RCC 7860 (cell line): Measurements from ENCODE around the gene ABLIM2.

Experiments
- DNase-seq: peaks from one replicate; pipeline ENCODE4 v3.0.0-alpha.2; 2015; ENCODE audit warnings: low spot score
- FAIRE-seq: peaks from 2 replicates; lab custom pipeline; 2012; peaks lifted over from hg19 to GRCh38; lab: Jason Lieb, UNC

The ABLIM2 gene

DNA sequence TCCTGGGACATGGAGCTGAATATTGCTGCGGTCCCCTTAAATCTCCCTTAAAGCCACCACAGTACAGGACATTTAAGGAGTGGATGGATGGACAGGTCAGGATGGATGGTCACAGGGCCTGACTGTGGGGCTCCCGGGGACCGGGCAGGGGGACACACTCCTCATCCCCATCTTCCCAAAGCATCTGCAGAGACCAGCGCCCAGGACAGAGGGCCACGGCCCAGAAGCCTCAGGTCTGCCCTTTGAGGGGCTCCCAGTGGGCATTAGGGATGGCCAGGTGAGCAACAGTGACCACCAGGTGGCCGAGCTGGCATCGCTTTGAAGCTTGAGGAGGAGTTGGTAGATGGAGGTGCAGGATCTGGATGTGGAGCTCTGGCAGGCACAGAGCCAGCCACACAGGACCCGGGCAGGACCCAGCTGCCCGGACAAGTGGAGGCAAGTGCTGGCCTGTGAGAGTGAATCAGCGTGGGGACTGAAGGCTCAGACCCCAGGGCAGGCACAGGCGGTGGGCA is 51.4 kb downstream of the ABLIM2 start:
- DNase-seq (no peak), FAIRE-seq (no peak)

DNA sequence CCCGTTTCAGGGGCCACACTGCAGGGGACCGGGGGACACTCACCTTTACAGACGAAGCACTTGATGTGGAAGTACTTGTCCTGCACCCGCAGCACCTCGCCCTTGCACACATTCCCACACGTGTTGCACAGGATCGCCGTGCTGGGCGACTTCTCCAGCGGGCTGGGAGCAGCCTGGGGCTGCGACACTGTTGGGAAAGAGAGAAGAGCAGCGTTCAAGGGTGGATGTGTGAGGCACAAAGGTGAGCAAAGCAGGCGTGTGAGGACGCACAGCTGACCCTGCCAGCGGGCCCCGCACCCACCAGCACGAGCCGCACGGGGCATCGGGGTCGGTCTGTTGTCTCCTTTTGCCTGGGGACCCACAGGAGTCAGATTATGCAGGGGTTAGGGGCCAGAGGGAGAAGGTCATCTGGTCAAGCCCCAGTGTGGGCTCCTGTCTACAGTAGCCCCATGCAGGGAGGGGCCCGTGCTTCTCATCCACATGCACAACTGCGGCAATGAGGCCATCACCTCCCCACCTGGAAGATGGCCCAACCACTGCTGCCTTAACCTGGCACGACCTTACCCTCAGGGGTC is 52.1 kb downstream of the ABLIM2 start:
- DNase-seq (no peak), FAIRE-seq (no peak)

DNA sequence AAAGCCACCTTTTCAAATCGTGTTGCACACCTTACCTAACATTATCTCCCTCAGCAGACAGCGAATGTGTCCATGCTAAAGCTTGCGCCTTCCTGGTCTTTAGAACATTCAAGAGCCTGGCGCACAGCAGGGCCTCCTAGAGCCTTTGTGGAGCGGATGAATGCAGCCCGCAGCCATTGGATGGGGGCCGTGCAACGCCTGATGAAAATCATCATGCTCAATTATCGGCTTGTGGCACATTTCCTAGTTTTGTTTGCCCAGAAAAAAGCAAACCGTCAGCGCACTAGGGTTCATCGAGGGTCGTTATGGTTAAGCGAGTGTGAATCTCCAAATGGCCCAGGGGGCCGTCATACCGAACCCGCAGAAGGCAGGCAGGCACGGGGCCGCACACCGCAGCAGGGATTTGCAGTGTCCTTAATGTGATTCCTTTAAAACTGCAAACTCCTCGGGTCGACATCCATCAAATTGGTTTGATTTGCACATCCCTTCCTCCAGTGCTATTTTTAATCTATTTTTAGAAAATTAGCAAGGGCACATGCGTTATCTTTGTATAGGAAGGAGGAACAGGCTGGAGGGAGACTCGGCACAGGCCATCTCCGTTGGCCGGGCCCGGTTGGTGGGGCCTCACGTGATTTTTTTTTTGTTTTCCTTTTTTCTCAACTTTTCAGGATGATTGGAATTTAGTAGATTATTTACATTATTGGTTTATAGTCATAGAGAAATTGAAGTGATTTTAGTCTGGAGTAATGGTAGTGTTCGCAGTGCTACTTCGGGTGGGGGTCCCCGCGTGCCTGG is 53.1 kb downstream of the ABLIM2 start:
- no peak for FAIRE-seq
- DNase-seq = no peak

DNA sequence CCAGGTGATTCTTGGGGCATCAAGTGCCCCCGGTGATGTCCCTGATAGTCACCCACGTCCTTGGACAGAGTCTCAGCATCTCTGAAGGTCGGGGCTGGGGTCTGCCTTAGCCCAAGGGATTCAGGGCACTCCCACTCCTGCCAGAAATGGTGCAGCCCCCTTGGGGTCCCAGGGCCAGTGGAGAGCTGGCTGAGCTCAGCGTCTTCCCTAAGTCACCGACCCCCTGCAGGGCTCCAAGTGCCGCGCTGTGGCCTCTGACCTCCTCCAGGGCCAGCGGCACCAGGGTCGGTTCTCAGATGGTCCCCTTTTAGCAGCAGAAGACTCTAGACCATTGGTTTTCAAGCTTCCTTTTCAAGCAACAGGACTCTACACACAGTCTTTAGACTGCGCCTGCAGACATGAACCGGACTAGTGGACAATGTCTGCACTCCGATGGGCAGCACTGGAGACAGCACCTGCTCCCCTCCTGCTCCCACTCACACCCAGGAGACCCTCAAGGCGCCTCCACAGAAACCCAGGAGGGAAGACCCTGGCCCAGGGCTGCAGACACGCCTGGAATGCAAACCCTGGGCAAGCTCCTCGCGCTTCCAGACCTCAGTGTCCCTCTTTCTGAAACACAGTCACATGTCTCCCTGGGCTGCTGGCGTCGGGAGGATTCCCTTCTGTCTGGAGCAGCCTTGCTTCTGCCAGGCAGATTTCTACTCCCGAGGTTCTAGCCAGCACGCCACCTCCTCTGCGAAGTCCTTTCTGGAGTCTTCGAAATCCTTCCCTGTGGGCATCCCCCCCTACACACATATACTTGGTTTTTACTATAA is 53.9 kb downstream of the ABLIM2 start:
- DNase-seq (no peak), FAIRE-seq (no peak)

DNA sequence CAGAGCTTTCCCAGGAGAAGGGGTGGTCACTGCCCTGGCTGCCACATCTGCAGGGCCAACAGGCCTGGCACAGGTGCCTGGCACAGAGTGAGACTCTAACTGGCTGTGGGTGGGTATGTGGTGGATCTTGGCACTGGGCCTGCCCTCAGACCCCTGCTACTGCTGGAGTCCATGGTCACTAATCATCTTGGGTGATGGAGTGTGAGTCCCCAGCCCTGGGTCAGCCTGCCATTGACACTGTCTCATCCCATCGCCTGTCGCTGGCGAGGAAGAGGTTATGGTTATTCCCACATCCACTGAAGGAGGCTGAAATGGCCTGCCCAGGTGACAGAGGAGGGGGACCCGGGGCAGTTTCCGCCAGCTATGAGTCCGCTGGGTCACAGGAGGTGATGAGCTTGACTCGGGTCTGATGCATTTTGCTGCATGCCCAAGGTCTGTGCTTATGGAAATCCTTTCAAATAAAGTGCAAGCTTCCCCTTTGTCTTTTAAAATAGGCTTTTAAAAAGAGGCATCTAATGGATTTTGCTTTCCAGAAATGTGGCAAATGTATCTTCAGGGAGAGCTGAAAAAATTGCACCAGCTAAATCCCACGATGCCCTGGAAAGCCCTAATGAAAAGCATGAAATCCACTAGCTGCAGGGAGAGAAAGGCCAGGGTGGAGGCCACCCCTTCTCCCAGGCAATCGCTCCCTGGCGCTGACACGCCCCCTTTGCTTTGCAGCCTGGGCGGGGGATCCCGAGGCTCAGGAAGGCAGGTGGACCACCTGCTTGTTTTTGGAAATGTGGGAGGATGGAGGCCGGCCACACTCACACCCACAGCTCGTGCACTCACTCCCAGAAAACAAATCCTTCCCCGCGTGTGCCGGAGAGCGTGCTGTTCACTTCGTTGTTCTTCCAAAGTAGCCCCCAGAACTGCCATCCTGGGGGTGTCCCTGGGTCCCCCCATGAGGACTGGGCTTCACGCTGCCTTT is 54.9 kb downstream of the ABLIM2 start:
- no peak for DNase-seq
- FAIRE-seq = no peak

DNA sequence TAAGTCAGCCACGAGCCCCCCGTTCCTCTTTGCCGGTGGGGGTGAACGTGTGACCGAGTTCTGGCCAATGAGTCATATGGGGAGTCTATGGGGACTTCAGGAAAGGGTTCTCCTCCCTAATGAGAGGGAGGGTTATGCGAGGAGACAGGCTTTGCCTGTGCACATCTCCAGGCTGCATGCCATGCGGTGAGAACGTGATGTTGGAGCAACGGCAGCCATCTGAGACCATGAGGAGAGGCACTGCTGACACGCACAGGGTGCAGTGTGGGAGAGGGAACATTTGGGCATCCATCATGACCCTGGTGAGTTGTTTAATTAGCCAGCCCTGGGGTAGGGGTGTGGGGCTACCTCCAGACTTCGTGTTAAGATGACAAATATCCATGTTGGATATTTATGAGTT is 55.8 kb downstream of the ABLIM2 start:
- DNase-seq (no peak), FAIRE-seq (no peak)

DNA sequence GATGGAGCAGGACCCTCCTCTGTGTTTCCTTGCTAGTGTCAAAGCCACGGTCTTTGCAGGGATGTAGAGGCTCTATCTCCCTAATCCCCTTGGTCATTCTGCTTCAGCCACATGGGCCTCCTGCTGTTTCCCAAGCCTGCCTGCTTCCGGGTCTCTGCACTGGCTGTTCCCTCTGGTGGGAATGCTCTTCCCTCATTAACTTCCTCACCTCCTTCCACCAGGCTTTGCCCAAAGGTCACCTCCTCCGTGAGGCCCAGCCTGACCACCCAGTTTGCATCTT is 56.6 kb downstream of the ABLIM2 start:
- FAIRE-seq = no peak
- DNase-seq = no peak

DNA sequence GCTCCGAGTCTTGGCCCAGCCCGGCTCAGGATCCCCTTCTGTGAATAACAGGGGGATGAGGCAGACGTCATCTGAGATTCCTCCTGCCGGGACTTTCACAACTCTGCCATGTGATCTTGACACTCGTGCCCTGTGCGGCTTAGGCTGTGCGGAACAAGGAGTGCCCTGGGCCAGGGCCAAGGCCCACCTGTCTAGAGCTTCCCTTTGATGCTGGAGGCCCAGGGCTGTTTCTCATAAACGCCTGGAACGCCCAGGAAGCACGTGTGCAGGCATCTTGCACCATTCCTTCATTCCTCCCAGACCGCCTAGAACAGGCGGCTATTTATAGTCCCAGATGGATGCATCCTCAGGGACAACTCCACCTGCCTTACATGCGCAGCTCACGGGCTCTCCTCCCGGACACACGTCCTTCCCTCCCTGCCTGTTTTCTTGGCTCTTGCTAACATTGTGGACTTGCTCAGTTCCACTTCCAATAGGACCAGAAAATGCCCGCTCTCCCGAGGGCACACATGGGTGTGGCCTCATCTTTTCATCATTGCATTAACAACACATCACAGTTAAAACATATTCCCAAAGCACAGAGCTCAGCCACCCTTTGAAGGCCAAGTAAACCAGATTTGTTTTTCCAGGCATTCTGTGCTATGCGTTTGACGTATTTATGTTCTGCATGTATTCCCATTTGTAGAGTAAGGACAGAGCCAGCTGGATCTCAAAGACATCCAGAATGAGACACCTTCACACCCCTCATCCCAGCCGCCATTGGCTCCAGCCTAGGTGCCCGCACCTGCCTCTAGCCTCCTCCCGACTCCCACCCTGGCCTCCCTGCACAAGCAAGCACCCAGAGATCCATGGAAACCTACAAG is 57.2 kb downstream of the ABLIM2 start:
- DNase-seq = no peak

DNA sequence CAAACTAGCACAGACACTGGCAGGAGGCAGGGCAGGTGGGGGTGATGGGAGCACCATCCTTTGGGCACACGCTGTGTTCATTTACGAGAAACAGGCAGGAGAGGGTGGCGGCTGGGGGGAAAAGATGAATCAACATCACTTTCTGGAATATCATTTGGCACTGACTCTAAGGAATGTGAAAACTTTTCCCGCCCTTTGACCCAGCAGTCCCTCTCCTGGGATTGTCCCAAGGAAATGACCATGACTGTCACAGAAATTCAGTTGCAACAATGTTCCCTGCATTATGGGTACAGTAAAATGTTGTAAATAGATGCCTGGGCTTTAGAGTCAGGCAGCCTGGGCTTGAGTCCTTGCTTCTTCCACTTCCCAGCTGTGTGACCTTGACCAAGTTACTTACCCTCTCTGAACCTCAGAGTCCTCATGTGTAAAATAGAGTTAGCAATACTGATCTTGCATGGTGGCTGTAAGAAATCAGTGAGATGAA is 58.6 kb downstream of the ABLIM2 start:
- FAIRE-seq (no peak), DNase-seq (no peak)

More for the DNA sequence above, 57.2 kb downstream of the ABLIM2 start:
- FAIRE-seq = no peak

DNA sequence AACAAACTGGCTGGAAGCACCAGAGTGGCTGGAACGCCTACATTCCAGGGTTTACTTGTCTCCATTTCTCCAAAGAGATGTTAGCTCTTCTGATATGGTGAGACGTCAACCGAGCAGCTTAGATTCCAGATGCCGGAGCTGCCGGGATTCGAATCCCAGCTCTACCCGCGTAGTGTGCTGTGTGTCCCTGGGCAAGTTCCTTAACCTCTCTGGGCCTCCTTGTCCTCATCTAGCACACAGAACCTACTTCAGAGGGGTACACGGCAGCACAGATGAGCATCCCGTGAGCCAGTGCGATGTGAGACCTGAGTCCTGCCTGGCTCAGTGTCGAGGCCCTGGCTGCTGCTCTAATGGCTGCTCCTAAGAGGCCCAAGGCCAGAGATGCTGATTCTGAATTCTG is 60.1 kb downstream of the ABLIM2 start:
- DNase-seq (no peak), FAIRE-seq (no peak)

DNA sequence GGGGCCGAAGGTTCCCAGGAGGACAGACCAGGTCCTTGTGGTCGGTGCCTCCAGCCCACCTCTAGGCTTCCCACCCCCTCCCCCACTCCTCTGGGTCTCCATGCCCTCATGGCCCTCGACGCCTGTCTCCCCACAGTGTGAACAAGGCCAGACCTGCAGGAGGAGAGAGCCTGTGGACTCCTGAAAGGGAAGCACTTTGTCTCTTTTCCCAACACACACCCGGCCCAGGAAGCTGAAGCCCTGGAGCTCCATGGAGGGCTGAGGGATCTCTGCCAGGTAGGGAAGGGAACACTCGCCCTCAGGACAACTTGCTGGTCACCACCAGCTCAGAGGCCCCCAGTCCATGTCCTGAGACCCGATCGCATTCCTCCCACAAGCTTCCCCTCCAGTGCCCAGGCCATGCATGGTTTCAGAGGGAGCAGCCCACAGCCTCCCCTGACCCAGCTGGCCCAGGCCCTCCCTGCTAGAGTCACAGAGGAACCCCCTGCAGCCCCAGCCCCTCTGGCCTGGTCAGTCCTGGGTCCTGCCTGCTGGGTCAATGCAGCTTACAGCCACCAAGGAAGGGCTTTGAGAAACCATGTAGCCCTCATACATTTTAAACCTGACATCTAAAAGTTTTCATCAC is 60.8 kb downstream of the ABLIM2 start:
- DNase-seq (no peak), FAIRE-seq (no peak)

DNA sequence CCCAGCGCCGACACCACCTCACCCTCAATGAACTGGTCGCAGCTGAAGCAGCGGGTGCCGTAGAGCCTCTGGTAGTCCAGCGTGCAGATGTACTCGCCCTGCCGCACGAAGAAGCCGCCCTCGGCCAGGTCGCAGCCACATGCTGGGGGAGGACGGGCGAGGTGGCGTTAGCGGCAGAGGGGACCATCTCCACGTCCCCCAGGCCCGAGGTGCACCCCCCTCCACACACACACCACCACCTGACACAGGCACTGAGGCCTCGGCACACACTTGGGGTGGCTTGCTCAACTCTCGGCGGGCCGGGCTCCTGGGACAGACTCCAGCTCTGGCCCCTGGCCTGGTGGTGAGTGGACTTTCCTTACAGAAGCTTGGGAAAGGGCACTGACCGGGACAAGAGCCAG is 61.5 kb downstream of the ABLIM2 start:
- FAIRE-seq (no peak), DNase-seq (no peak)

DNA sequence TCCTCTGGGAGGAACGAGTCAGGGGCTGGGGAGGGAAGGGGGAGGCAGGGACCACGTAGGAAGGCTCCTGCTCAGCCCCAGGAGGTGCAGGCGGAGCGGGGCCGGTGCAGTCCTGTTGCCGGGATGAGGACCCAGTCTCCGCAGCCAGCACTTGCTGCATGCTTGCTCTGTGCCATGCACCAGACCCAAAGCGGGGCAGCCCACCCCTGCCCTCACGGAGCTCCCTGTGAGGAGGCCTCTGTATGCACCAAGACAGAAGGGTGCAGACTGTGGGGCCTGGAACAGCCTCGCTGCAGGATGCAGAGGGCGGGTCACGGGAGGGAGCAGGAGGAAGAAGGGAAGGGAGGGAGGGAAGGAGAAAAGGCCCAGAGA is 61.9 kb downstream of the ABLIM2 start:
- FAIRE-seq (no peak), DNase-seq (no peak)

DNA sequence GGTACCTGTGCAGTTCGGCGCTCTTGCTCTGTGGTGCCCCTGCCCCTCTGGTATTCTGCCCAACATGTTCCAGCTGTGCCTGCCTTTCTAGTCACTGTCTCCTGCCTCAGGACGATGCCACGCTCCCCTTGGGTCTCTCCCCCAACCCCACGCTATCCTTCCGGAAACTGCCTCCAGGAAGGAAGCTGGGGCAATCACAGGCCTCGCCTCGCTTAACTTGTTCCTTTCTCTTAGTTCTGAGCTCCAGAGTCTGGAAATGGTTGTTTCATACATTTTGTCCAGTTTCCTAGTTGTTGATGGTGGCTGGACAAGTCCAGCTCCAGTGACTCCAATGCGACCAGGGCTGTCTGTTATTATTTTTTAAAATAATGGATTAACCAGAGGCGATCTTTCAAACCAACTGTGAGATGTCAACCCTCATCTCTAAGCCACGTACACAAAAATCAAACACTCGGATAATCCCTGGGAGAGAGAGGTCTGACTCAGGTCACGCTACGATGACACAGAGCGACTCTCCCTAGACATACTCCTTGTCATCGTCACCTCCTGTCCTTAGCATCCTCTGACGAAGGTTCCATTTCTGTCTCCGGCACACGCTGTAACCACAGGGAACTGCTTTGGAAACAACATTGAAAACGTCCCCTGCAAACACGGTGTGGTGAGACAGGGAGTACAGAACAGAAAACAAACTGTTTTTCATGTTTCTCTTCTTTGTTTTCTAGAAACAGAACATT is 62.5 kb downstream of the ABLIM2 start:
- no peak for FAIRE-seq

DNA sequence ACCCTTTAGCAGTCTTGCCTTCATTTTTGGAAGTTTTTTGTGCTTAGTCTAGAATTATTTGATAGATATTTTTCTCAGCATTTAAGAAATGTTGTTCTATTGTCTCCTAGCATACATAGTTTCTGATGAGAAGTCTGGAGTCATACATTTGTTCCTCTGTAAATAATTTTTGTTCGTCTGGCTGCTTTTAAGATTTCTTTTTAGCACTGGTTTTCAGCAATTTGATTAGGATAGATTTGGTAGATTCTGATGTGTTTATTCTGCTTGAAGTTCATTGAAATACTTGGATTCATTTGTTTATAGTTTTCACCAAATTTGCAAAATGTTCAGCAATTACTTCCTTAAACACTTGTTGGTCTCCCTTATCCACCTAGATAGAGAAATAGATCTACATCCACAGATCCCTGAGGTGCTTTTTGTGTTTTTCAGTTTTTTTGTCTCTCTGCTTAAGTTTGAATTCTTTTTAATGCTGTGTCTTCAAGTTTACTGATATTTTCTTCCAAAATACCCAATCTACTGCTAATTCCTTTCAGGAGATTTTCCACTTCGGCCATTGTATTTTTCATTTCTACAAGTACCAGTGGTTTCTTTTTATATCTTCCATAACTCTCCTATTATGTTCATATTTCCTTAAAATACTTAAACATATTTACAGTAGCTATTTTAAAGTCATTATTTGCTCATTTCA is 64.9 kb downstream of the ABLIM2 start:
- DNase-seq = no peak
- no peak for FAIRE-seq

More for the DNA sequence above, 62.5 kb downstream of the ABLIM2 start:
- DNase-seq = peak; percentile 46

DNA sequence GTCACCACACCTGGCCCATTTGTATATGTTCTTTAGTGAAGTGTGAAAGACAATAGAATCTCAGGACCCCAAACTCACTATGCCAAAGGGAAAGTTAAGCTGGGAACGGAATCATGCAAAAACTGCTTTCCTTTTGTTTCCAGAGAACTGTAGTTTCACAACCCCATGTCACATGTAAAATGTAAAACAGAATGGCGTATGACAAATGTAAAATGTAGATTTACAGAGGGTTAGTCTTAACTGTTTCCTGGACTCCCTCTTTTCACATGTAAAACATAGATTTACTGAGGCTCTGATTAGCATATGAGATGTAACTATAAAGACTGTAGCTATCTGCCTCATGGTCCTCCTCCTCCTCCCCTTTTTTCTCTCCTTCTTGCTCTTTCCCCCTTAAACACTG is 66.3 kb downstream of the ABLIM2 start:
- DNase-seq (no peak), FAIRE-seq (no peak)

DNA sequence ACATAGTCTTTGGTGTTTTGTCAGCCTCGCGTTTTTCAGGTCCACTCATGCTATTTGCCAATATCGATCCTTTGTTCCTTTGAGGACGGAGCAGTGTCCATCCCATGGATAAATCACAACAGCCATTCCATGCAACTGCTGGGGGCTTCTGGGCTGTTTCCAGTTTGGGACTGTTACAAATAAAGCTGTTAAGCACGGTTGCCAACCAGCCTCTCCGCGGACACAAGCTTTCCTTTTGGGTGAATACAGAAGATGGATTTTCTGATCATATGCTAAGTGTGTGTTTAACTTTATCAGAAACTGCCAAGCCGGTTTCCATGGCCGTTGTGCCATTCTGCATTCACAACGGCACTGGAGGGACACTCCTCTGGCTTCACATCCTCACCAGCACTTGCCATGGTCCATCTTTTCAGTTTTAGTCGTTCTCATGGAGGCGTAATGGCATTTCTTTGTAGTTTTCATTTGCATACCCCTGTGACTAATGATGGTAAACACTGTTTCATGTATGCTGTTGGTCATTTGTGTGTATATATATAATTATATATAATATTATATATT is 67.8 kb downstream of the ABLIM2 start:
- FAIRE-seq = no peak
- no peak for DNase-seq

DNA sequence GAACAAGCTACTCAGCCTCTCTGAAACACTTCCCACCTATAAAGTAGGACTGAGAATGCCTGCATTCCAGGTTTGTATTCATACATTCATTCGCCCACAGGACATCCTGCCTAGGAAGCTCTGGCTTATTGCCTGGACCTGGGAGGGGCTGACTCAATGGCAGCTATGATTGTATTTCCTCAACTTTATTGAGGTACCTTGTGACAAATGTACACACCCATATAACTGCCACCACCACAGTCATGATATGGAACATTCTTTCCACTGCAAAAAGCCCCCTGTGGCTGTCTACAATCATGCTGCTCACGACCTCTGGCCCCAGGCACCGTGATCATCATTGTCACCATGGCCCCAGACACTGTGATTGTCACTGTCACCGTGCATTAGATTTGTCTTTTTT is 68.3 kb downstream of the ABLIM2 start:
- FAIRE-seq = no peak
- DNase-seq = peak; percentile 17
